Skeletal muscle tissue (tissue), 4 donors: ENCODE data around the gene SNUPN. TPM values are rescaled to one million over a fixed set of nuclear protein-coding genes. Genes with fewer than 3 reads are reported as not detected.

Experiments
- H3K27ac ChIP-seq: one replicate; pipeline ENCODE4 v1.7.0; 2013; ENCODE audit warnings: mild to moderate bottlenecking, low read depth, low read length, inconsistent platforms
- H3K27me3 ChIP-seq, 3 donors: one replicate each; pipeline ENCODE4 v1.7.0; 2013; ENCODE audit warnings: low read length in 3 of 3; ENCODE audit not compliant: control insufficient read depth in 3 of 3, insufficient read depth in 3 of 3
- H3K36me3 ChIP-seq, 3 donors: one replicate each; pipeline ENCODE4 v1.7.0; 2013; ENCODE audit warnings: low read length in 3 of 3; ENCODE audit not compliant: control insufficient read depth in 3 of 3, insufficient read depth in 3 of 3
- H3K4me1 ChIP-seq, 3 donors: one replicate each; pipeline ENCODE4 v1.7.0; 2013; ENCODE audit warnings: low read length in 3 of 3, mild to moderate bottlenecking in 3 of 3; ENCODE audit not compliant: control insufficient read depth in 3 of 3, insufficient read depth in 3 of 3
- H3K4me3 ChIP-seq, 3 donors: one replicate each; pipeline ENCODE4 v1.7.0; 2013; ENCODE audit warnings: low read length in 3 of 3
- H3K9ac ChIP-seq, 3 donors: one replicate each; pipeline ENCODE4 v1.7.0; 2013; ENCODE audit warnings: low read length in 3 of 3, mild to moderate bottlenecking in 3 of 3, moderate library complexity in 2 of 3, low read depth in 1 of 3
- H3K9me3 ChIP-seq, 3 donors: one replicate each; pipeline ENCODE4 v1.7.0; 2013; ENCODE audit warnings: low read length in 3 of 3; ENCODE audit not compliant: control insufficient read depth in 3 of 3
- total RNA-seq: library from RNA; depleted of rRNA; stranded (reverse); fragments of >200 nt; gene quantifications from one replicate; pipeline ENCODE4 v1.2.3, GENCODE V29; 2014
- donor health status: Osteomylitis.

The SNUPN gene
- total RNA-seq, 1 donor from 2014 or later, result 18.3 TPM

DNA sequence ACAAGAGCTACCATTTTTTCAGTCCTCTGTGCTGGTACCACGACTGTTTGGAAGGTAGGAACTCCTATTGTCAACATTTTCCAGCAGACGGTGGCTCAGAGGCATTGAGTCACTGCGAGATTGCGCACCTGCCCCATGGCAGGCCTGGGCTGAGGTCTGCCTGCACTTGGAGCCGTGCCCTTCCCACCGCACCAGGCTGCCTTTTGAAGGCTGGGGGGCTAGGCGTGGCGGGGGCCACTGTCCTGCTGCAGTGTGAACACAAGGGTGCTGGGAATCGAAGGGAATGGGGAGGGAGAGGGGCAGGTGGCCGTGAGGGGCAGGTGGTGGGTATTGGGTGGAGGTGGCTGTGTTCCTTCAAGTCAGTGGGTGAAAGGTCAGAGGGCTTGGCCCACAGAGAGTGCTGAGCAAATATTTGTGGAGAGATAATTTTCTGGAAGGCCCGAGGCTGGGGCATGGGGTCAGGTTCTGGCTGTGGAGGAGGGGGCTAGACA lies 38.5 kb upstream of the SNUPN start:
- Histone ChIP-seq H3K4me3 (no peak overlapping the region), H3K4me1 (peaks cover 37 to 42% (median 39%) of the 10 kb centered on the region in 3 donors), H3K27ac (no peak overlapping the region), H3K9me3 (no peaks in the 10 kb centered on the region), H3K9ac (no peak overlapping the region), H3K27me3 (peaks cover 0 to 6% (median 0%) of the 10 kb centered on the region in 3 donors), H3K36me3 (peaks cover 4 to 5% (median 4%) of the 10 kb centered on the region in 3 donors)

DNA sequence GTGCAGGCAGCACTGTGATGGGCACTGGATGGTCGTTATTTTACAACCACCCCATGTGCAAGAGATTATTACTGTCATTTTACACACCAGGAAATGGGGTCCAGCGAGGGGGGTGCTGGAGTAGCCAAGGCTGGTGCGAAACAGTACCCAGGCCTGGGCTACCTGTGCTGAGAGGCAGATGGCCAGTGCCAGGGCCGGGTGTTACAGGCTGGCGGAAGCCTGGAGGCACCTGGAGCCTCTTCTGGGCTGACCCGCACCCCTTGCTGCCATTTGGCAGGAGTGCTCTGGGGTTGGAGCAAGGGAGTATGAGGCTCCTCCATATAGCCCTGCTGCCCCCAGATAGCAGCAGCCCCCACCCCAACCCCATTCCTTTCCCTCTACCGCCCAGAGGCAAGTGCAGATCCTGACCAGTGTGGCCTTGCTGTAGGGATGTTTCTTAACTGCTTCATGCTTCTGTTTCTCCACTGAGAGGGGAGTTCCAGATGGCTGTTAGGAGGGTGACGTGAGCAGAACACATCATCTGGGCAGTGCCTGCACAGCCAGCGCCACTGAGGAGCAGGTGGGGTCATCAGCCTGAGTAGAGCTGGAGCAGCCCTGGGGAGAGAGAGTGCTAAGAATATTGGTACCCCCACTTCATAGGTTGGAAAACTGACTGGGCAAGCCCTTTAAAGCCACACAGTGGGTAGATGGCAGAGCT lies 37.4 kb upstream of the SNUPN start:
- Histone ChIP-seq H3K9me3 (no peaks in the 10 kb centered on the region), H3K4me1 (peaks cover 44 to 47% (median 45%) of the 10 kb centered on the region in 3 donors), H3K9ac (no peak overlapping the region), H3K4me3 (no peak overlapping the region), H3K36me3 (peaks cover 4 to 9% (median 7%) of the 10 kb centered on the region in 3 donors), H3K27ac (no peak overlapping the region), H3K27me3 (peaks cover 0 to 6% (median 0%) of the 10 kb centered on the region in 3 donors)

DNA sequence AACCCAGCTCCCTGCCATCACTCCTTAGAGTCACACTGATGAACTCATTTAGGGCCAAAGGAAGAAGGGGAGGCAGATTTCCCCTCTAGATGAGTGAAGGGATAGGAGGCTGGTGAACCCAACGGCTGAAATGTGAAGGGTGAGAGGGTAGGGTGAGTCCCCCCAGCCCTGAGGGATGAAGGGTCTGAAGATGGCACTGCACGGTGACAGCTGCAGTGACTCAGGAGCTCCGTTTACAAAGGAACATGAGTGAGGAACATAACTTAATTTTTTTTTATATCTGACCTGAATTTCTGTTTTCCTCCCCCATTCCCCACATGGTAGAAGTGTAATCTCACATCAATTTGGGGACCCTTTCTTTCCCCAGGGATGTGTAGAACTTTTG lies 36.2 kb upstream of the SNUPN start:
- Histone ChIP-seq H3K9me3 (no peaks in the 10 kb centered on the region), H3K9ac (peak overlapping the region in 1 of 3 donors; percentile 40), H3K4me1 (peaks cover 34 to 36% (median 34%) of the 10 kb centered on the region in 3 donors), H3K4me3 (no peak overlapping the region), H3K36me3 (peaks cover 12 to 16% (median 13%) of the 10 kb centered on the region in 3 donors), H3K27ac (peak overlapping the region; percentile 66), H3K27me3 (peaks cover 0 to 6% (median 0%) of the 10 kb centered on the region in 3 donors)

DNA sequence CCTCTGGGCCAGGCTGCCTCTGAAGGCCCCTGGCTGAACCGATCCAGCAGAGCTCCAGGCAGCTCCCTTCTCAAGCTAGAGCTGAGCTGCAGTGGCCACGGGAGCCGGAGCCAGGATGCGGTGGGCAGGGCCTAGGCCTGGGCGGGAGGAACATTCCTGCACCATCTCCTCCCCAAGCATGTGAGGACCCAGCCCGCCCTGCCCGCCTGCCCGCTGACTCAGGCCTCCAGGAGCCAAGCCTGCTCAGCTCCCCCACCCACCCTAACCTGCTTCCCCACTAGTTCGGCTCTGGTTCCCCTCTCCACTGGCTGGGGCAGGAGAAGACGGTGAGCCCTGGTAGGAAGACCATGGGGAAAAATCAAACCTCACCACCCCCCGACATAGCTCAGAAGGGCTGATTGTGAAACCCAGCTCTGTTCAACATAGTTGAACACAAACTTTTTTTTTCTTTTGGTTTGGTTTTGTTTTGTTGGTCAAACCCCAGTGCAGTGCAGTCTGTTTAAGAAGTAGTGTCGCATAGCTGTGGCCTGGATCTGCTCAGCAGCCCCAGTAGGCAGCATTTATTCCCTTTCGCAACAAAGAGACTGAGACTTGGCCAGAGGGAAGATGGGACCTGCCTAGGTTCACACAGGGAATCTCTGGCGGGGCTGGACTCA lies 35.7 kb upstream of the SNUPN start:
- Histone ChIP-seq H3K4me3 (no peak overlapping the region), H3K27ac (peak overlapping the region; percentile 66), H3K9me3 (no peaks in the 10 kb centered on the region), H3K36me3 (peaks cover 16 to 19% (median 16%) of the 10 kb centered on the region in 3 donors), H3K4me1 (peaks cover 28 to 31% (median 29%) of the 10 kb centered on the region in 3 donors), H3K27me3 (peaks cover 0 to 6% (median 0%) of the 10 kb centered on the region in 3 donors), H3K9ac (peak overlapping the region in 1 of 3 donors; percentile 40)

DNA sequence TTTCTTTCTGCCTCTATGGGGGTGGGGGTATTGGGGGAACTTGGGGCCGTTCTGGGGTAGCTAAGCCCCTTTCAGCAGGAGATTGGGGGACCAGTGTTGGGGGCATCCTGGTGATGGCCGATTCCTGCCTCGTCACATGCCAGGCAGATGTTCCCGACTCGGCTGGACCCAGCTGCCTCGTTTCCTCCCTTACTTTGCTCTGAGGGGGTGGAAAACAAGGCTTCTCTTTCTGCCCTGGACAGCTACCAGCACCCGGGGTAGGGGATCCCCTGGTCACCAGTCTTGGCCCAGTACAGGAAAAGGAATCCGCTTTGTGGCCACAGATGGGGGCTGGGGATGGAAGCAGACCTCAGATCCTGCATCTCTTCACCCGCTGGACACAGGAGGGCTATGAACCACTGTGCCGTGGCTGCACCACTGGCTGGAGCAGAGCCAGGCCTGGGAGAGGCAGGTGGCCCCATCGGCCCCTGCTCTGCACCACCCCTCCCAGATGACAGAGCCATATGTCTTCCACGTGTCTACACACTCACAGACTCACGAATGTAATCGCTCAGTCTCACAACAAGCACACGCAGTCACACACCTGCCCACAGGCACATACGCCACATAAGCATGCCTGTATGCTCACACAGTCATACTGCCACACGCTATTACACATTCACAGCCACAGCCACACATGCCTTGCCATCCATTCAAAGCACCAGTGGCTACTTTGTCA lies 34.6 kb upstream of the SNUPN start:
- peak overlapping the region; percentile 36 for H3K27ac ChIP-seq
- H3K4me1 ChIP-seq, result peaks cover 28 to 32% (median 28%) of the 10 kb centered on the region in 3 donors
- peak overlapping the region in 1 of 3 donors; percentile 40 for H3K9ac ChIP-seq
- H3K4me3 ChIP-seq, result peak overlapping the region in 1 of 3 donors; percentile 13
- H3K9me3 ChIP-seq, result no peaks in the 10 kb centered on the region
- H3K36me3 ChIP-seq, result peaks cover 16 to 21% (median 18%) of the 10 kb centered on the region in 3 donors
- H3K27me3 ChIP-seq, result peaks cover 0 to 6% (median 0%) of the 10 kb centered on the region in 3 donors

DNA sequence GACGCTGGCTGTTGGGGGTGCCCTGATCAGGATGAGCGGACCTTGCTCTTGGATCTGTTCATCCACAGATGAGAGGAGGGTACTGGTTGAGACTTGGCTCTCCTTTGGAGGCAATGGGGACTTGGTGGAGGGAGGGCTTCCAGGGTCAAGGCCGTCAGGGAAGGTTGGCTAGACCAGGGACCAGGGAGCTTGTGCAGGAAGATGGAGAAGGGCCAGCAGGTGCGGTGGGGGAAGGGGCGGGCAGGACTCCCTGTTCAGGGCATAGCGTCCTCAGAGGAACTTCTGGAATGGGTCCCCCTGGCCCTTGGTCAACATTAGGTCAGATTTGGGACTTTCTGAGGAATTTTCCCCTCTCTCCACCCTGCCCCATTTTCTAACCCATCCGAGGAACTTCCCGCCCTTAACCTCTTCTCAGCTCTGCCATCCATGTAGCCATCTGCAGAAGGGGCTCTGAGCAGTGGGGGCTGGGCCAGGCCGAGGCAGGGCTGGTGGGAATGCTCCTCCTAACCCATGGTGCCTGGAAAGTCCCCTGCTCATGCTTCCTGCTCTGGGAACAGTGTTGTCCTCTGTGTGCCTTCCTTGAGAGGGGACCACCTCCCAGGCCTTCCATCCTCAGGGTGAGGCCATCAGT lies 33.7 kb upstream of the SNUPN start:
- peaks cover 16 to 23% (median 19%) of the 10 kb centered on the region in 3 donors for H3K36me3 ChIP-seq
- peak overlapping the region in 1 of 3 donors; percentile 16 for H3K9ac ChIP-seq
- peak overlapping the region; percentile 36 for H3K27ac ChIP-seq
- H3K9me3 ChIP-seq, result no peaks in the 10 kb centered on the region
- peaks cover 32 to 40% (median 35%) of the 10 kb centered on the region in 3 donors for H3K4me1 ChIP-seq
- H3K4me3 ChIP-seq, result no peak overlapping the region
- H3K27me3 ChIP-seq, result peaks cover 0 to 6% (median 0%) of the 10 kb centered on the region in 3 donors

DNA sequence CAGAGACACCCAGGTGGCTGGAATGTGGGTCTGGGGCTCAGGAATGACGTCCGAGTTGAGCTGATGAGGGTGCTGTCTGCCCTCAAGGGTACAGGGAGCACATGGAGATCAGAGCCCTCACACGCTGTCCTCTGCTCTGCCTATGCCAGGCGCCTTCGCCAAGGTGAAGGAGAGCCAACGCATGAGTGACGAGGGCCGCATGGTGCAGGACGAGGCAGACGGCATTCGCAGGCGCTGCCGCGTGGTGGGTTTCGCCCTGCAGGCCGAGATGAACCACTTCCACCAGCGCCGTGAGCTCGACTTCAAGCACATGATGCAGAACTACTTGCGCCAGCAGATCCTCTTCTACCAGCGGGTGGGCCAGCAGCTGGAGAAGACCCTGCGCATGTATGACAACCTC lies 31.3 kb upstream of the SNUPN start:
- H3K4me3 ChIP-seq, result no peak overlapping the region
- H3K27me3 ChIP-seq, result peaks cover 0 to 6% (median 0%) of the 10 kb centered on the region in 3 donors
- H3K9ac ChIP-seq, result no peak overlapping the region
- H3K9me3 ChIP-seq, result no peaks in the 10 kb centered on the region
- no peak overlapping the region for H3K27ac ChIP-seq
- peaks cover 16 to 22% (median 17%) of the 10 kb centered on the region in 3 donors for H3K36me3 ChIP-seq
- H3K4me1 ChIP-seq, result peaks cover 51 to 55% (median 54%) of the 10 kb centered on the region in 3 donors

DNA sequence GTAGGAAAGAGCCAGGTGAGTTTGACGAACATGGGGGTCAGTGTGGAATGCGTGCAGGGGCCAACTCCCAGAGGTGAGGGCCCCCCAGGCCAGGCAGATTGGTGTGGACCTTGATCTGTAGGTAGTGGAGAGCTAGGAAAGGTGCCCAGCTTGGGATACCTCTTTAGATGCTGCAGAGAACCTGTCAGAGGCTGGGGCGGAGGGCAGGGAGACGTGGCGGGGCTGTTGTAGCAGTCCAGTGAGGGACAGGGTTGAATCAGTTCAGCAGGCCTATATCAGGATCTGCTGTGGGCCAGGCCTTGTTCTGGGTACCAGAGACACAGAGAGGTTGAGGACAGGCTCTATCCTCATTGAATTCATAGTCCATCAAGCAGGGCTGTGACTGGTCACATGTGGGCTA lies 30.8 kb upstream of the SNUPN start:
- peaks cover 0 to 6% (median 0%) of the 10 kb centered on the region in 3 donors for H3K27me3 ChIP-seq
- no peaks in the 10 kb centered on the region for H3K9me3 ChIP-seq
- H3K27ac ChIP-seq, result no peak overlapping the region
- H3K9ac ChIP-seq, result no peak overlapping the region
- H3K4me1 ChIP-seq, result peaks cover 52 to 57% (median 54%) of the 10 kb centered on the region in 3 donors
- H3K4me3 ChIP-seq, result no peak overlapping the region
- peaks cover 16 to 22% (median 17%) of the 10 kb centered on the region in 3 donors for H3K36me3 ChIP-seq

DNA sequence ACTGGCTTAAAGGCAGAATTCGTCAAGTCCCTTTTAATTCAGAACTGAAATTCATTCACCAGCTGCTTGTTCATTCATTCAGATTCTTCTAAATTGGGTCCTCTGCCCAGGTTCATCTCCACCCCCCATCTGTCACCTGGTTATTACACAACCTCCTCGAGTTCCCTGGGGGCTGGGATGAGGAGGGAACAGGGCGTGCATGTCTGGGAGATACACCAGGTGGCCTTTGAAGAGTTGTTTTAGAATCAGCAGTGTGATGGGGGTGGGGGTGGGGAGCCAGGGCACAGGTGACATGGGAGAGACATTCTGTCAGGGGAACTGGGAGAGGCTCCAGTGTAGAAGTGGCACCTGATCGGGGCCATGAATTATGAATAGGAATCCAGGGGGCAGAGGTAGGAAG lies 30.4 kb upstream of the SNUPN start:
- Histone ChIP-seq H3K27ac (no peak overlapping the region), H3K9me3 (no peaks in the 10 kb centered on the region), H3K9ac (no peak overlapping the region), H3K4me3 (no peak overlapping the region), H3K27me3 (peaks cover 0 to 6% (median 0%) of the 10 kb centered on the region in 3 donors), H3K36me3 (peaks cover 16 to 22% (median 17%) of the 10 kb centered on the region in 3 donors), H3K4me1 (peaks cover 56 to 58% (median 57%) of the 10 kb centered on the region in 3 donors)
